LNCAP (cell line): Measurements from ENCODE around the gene HINT2.
A peak's percentile ranks its signal among the peaks of the same experiment; 100 is the strongest.

Source experiments
- TF ChIP-seq, protein P1 (sequence below): fragments of 450-650 bp; IDR thresholded peaks from 2 replicates; pipeline ENCODE4 v1.5.1; 2017; ENCODE audit warnings: mild to moderate bottlenecking

Gene HINT2

DNA sequence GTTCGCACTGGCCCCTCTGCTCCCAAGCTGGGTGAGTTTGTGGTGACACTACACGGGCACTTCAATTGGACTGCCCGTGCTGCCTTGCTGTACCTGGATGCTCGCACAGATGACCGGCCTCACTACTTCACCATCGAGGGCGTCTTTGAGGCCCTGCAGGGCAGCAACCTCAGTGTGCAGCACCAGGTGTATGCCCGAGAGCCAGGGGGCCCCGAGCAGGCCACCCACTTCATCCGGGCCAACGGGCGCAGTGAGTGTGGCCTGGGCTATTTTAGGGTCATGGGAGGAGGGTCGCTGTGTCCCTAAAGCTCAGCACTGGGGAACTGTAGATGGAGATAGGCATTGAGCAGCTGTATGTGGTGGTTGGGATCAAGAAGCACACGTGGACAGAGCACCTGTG is 22.0 kb downstream of the HINT2 start:
- TF ChIP-seq, protein P1, sequence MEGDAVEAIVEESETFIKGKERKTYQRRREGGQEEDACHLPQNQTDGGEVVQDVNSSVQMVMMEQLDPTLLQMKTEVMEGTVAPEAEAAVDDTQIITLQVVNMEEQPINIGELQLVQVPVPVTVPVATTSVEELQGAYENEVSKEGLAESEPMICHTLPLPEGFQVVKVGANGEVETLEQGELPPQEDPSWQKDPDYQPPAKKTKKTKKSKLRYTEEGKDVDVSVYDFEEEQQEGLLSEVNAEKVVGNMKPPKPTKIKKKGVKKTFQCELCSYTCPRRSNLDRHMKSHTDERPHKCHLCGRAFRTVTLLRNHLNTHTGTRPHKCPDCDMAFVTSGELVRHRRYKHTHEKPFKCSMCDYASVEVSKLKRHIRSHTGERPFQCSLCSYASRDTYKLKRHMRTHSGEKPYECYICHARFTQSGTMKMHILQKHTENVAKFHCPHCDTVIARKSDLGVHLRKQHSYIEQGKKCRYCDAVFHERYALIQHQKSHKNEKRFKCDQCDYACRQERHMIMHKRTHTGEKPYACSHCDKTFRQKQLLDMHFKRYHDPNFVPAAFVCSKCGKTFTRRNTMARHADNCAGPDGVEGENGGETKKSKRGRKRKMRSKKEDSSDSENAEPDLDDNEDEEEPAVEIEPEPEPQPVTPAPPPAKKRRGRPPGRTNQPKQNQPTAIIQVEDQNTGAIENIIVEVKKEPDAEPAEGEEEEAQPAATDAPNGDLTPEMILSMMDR, result no peak

DNA sequence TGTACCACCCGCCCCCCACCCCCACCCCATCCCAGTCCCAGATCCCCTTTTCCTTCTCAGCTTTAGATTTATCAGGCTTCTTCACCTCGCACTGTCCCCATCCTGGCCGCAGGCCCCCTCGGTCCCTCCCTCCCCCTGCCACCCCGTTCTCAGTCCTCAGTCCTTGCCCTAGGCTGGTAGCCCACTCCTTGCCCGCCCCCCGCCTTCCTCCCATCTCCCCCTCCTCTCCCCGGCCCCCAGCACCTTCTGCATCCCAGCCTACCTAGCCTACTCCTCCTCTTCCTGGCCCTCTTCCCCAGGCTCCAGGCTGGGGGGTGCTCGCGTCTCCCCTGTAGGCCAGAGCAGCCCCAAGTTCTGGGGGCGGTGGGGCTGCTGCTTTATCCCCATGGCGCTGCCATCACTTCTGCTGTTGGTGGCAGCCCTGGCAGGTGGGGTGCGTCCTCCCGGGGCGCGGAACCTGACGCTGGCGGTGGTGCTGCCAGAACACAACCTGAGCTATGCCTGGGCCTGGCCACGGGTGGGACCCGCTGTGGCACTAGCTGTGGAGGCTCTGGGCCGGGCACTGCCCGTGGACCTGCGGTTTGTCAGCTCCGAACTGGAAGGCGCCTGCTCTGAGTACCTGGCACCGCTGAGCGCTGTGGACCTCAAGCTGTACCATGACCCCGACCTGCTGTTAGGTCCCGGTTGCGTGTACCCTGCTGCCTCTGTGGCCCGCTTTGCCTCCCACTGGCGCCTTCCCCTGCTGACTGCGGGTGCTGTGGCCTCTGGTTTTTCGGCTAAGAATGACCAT is 22.6 kb downstream of the HINT2 start:
- TF ChIP-seq, protein P1, result no peak

DNA sequence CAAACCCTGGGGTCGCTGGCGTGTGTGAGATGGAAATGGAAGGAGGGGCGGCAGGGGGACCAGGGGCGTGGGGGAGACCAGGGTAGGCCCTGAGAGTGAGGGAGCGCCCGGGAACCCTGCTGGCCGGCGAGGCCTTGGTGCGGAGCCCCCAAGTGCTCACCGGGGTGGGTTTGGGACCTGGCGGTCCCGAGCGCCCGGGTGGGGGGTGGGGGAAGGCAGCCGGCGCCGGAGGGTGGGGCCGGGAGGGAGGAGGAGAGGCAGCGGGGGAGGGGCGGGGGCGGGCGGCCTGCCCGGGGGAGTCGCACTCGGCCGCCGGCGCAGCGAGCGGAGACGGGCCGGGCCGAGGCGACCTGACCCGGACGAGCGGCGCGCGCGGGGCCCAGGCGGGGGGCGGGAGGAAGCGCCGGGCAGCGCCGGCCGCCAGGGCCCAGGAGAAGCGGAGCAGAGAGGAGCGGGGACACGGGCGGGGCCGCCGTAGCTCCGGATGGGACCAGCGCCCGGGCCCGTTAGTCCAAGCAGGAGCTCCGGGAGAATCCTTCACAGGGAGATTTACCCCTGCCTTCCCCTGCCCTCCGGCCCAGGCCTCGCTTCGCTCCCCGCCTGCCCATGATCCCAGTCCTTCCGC is 23.4 kb downstream of the HINT2 start, which contains the start of gene NPR2:
NPR2 (plus strand) TSS at position 295 of the 625 bp plus-strand sequence. CDS start 818 bp downstream, outside the sequence.
- TF ChIP-seq, protein P1, result no peak

DNA sequence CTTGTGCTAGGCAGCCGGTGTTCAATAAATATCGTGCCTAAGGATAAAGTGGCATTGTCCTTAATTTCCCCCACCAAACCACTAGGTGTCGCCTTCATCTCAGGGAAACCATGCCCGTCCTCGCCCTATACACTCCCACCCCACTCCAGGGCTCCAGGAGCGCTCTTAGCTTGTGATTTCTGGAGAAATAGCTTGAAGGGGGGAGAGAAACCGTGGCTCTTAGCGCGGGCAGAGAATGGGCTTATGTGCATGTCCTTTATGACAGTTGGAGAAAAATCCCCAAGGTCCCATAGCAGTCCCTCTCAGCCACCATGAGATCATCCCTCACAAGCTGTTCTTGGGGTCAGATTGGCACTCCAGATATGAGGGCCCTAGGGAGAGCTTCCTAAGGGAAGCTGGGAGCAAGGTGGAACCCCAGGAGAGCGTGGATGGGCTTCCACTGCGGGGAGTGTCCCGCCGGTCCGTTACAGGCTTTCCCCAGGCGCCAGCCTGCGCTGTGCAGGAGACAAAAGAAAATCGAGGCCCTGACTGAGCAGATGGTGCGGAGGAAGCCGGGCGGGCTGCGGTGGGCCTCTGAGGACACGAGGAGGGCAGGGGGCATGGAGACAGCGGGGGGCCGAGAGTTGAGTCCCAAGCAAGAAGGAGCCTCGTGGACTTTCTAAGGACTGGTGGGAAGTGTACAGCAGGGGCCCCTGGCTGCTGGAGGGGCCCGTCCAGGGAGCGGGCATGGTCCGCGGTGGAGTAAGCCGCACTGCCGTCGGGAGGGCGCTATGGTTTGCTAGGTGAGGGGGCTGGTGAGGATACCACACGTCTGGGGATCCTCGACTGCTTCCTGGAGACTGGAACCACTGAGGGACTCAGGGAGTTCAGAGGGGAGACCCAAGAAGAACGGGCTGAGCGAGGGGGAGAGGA is 24.2 kb downstream of the HINT2 start:
- TF ChIP-seq, protein P1, result peak; percentile 80

DNA sequence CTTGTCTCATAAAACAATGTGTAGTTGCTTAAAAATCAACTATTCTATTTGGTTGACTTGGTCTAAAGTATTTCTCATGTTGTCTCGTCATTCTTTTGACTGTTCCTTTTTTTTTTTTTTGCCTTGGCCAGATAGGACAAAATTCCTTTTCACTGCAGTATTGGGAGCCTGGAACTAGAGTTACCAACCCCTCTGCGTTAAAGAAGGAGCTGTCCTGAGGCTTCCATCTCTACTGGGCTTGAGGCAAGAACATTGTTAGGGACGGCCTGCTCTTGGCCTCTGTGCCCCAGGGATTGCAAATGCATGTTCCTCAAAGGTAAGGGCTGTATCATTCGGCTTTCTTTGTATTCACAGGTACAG is 24.8 kb downstream of the HINT2 start:
- TF ChIP-seq, protein P1, result no peak

DNA sequence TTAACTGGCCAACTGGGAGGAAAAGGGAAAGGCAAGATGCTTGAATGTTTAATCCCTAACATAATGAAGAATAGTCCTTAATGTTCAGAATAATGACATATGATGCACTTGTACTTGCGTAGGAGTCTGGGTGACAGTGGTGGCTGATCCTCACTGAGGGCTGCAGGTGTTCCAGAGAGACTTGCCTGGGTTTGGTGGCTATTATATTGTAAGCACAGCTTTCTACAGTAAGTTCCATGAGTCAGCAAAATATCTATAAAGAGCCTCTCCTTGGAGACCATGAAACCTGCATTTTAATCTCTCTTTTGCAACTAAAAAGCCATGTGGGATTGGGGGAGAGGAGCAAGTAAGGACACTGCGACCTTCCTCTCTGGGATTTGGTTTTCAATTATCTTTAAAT is 25.3 kb downstream of the HINT2 start:
- TF ChIP-seq, protein P1, result no peak

DNA sequence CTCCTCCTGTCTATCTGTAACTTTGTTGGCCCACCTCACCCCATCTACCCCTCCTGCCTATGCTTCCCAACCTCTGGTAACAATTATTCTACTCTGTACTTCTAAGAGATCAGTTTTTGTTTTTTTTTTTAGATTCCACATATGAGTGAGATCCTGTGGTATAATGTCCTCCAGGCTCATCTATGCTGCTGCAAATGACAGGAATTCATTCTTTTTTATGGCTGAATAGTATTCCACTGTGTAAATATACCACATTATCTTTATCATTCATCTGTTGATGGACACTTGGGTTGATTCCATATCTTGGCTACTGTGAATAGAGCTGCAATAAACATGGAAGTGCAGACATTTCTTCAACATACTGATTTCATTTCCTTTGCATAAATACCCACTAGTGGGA is 31.4 kb downstream of the HINT2 start:
- TF ChIP-seq, protein P1, result no peak
